Muscle layer of duodenum (tissue), 2 donors: Measurements from ENCODE around the gene DZIP1.

Source experiments
- H3K27ac ChIP-seq: one replicate; pipeline ENCODE4 v1.7.0; 2013; ENCODE audit warnings: mild to moderate bottlenecking, low read length
- H3K27me3 ChIP-seq: one replicate; pipeline ENCODE4 v1.7.0; 2013; ENCODE audit warnings: low read depth, mild to moderate bottlenecking, control low read depth, low read length
- H3K36me3 ChIP-seq, 2 donors: one replicate each; pipeline ENCODE4 v1.7.0; 2013; ENCODE audit warnings: low read length in 2 of 2, control low read depth in 1 of 2, mild to moderate bottlenecking in 1 of 2; ENCODE audit not compliant: insufficient read depth in 2 of 2, control insufficient read depth in 1 of 2
- H3K4me1 ChIP-seq, 2 donors: one replicate each; pipeline ENCODE4 v1.7.0; 2013; ENCODE audit warnings: low read length in 2 of 2, mild to moderate bottlenecking in 2 of 2, control low read depth in 1 of 2, moderate library complexity in 1 of 2; ENCODE audit not compliant: insufficient read depth in 2 of 2, control insufficient read depth in 1 of 2
- H3K4me3 ChIP-seq, 2 donors: one replicate each; pipeline ENCODE4 v1.7.0; 2013; ENCODE audit warnings: low read length in 2 of 2, low read depth in 1 of 2, mild to moderate bottlenecking in 1 of 2
- H3K9me3 ChIP-seq, 2 donors: one replicate each; pipeline ENCODE4 v1.7.0; 2013; ENCODE audit warnings: low read length in 2 of 2, control low read depth in 1 of 2, mild to moderate bottlenecking in 1 of 2; ENCODE audit not compliant: control insufficient read depth in 1 of 2
- donor health status: healthy.

The DZIP1 gene

DNA sequence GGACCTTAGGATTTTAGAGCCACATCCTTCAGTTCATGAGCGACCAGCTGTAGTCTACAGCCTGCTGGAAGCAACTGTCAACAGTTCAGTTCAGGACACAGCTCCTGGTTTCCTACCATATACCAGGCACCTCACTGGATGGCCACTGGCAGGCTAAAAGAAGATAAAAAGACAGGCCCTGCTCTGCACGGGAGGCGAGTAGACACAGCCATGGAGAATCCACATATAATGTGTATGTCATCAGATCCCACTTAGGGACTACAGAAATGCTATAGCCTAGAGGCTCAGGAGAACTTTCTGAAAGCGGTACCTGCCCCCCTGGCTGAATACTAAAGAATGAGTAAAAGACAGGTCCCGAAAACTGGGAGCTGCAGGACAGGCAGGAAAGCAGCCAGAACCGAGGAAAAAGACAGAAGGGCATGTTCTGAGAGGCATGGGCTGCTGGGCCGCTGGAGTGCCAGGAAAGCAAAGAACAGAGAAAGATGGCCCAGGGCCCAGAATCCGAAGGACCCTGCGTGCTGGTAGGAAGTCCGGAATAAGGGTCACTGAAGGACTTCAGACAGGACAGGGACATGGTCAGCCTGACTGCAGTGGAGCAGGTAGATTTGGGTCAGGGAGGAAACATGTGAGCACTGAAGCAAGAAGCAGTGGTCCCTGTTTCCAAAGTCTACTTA, 23.5 kb downstream of the DZIP1 start:
- Histone ChIP-seq H3K27me3 (no peaks in the 10 kb centered on the region), H3K36me3 (peaks cover 0 to 24% of the 10 kb centered on the region in 2 donors), H3K27ac (no peak overlapping the region), H3K4me3 (no peak overlapping the region), H3K4me1 (no peaks in the 10 kb centered on the region), H3K9me3 (no peaks in the 10 kb centered on the region)

DNA sequence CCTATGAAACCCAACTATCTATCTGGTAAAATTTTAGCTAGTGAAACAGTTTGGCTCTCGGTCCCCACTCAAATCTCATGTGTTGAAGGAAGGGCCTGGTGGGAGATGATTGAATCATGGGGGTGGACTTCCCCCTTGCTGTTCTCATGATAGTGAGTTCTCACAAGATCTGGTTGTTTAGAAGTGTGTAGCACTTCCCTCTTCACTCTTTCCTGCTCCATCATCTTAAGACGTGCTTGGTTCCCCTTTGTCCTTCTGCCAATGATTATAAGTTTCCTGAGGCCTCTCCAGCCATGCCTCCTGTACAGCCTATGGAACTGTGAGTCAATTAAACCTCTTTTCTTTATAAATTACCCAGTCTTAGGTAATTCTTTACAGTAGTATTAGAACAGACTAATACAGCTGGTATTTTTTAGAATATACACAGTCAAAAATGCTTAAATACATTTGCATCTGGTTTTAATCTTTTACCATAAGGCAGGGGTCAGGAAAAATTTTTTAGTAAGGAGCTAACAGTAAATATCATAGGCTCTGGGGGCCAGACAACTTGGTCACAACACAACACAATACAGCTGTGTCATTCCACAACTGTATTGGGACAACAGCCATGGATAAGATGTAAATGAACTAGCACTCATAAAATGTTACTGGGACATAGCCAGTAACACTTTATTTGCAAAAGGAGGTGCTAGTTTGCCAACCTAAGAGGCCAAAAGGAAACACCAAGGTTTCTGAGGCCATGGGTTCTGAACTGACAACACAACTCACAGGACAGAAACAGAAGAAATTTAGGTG, 24.3 kb downstream of the DZIP1 start:
- no peaks in the 10 kb centered on the region for H3K27me3 ChIP-seq
- no peaks in the 10 kb centered on the region for H3K4me1 ChIP-seq
- H3K4me3 ChIP-seq: no peak overlapping the region
- no peaks in the 10 kb centered on the region for H3K9me3 ChIP-seq
- H3K27ac ChIP-seq: no peak overlapping the region
- peaks cover 0 to 31% of the 10 kb centered on the region in 2 donors for H3K36me3 ChIP-seq

GRCh38 chr13:95615539-95615938, 29.0 kb downstream of the DZIP1 start:
- Histone ChIP-seq H3K4me1 (no peaks in the 10 kb centered on the region), H3K9me3 (no peaks in the 10 kb centered on the region), H3K4me3 (no peak overlapping the region), H3K27me3 (no peaks in the 10 kb centered on the region), H3K27ac (no peak overlapping the region), H3K36me3 (peaks cover 0 to 41% of the 10 kb centered on the region in 2 donors)

- Histone ChIP-seq H3K4me1 (no peaks in the 10 kb centered on the region), H3K36me3 (peaks cover 0 to 41% of the 10 kb centered on the region in 2 donors), H3K9me3 (no peaks in the 10 kb centered on the region), H3K27me3 (no peaks in the 10 kb centered on the region), H3K4me3 (no peak overlapping the region), H3K27ac (no peak overlapping the region)
Measured at GRCh38 chr13:95614641-95615245, 29.8 kb downstream of the DZIP1 start.

GRCh38 chr13:95608640-95609323, 35.7 kb downstream of the DZIP1 start:
- H3K4me1 ChIP-seq: no peaks in the 10 kb centered on the region
- no peaks in the 10 kb centered on the region for H3K27me3 ChIP-seq
- peaks cover 0 to 19% of the 10 kb centered on the region in 2 donors for H3K36me3 ChIP-seq
- H3K9me3 ChIP-seq: no peaks in the 10 kb centered on the region
- H3K4me3 ChIP-seq: no peak overlapping the region
- no peak overlapping the region for H3K27ac ChIP-seq

- Histone ChIP-seq H3K27ac (no peak overlapping the region), H3K36me3 (peaks cover 0 to 18% of the 10 kb centered on the region in 2 donors), H3K4me3 (no peak overlapping the region), H3K9me3 (no peaks in the 10 kb centered on the region), H3K27me3 (no peaks in the 10 kb centered on the region), H3K4me1 (no peaks in the 10 kb centered on the region)
Measured at GRCh38 chr13:95607366-95607765, 37.1 kb downstream of the DZIP1 start.

- Histone ChIP-seq H3K4me1 (no peaks in the 10 kb centered on the region), H3K27ac (no peak overlapping the region), H3K27me3 (no peaks in the 10 kb centered on the region), H3K9me3 (no peaks in the 10 kb centered on the region), H3K36me3 (peaks cover 0 to under 1% of the 10 kb centered on the region in 2 donors), H3K4me3 (no peak overlapping the region)
Measured at GRCh38 chr13:95605448-95606125, 38.9 kb downstream of the DZIP1 start.

DNA sequence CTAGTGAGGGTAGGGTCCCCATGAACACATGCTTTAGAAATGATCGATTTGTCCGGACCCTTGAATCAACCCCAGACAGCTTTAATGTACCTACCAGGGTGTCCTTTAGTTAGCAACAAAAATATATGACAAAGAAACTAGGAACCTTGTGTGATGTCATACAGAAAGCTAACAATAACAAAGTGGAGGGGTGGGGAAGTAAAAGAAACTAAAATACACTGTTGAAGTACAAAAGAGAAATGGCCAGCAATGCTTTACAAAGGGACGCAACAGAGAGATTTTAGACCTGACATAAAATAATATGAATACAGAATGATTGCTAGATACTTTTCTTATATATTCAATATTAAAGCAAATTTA, 40.0 kb downstream of the DZIP1 start:
- Histone ChIP-seq H3K9me3 (no peaks in the 10 kb centered on the region), H3K4me3 (no peak overlapping the region), H3K4me1 (no peaks in the 10 kb centered on the region), H3K27me3 (no peaks in the 10 kb centered on the region), H3K27ac (no peak overlapping the region), H3K36me3 (peaks cover 0 to 6% of the 10 kb centered on the region in 2 donors)

DNA sequence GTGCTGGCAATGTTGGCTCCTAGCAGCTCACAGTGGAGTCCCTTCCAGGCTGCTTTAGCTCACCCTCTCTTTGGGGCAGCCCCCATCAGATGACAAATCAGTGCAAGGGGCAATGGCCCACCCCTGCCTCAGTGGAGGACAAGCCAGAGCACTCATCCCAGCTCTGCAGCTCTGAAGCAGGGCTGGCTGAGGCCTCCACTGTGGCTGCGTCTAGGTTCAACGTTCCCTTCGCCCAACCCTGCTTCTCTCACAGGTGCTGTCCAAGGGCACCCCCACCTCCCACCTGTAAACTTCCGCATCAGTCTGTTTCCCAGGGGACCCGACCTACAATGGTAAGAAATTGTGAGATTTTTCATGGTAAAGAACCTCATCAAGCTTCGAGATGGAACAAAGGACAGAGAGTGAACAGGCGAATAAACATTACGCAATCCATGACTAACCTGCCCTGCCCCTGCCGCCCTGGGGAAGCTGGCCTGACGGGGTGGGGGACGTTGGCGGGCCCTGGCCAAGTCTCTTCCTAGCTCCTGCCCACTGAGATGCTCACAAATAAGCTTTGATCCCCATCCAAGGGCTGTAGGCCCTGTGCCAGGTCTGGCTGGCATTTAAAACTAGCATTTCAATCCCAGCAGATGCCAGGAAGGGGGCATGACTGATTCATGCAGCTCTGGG, 40.5 kb downstream of the DZIP1 start:
- no peaks in the 10 kb centered on the region for H3K27me3 ChIP-seq
- no peak overlapping the region for H3K27ac ChIP-seq
- no peak overlapping the region for H3K4me3 ChIP-seq
- H3K9me3 ChIP-seq: no peaks in the 10 kb centered on the region
- H3K4me1 ChIP-seq: no peaks in the 10 kb centered on the region
- peaks cover 0 to 6% of the 10 kb centered on the region in 2 donors for H3K36me3 ChIP-seq

GRCh38 chr13:95601906-95602305, 42.6 kb downstream of the DZIP1 start:
- Histone ChIP-seq H3K9me3 (no peaks in the 10 kb centered on the region), H3K27me3 (no peaks in the 10 kb centered on the region), H3K27ac (no peak overlapping the region), H3K4me1 (no peaks in the 10 kb centered on the region), H3K4me3 (no peak overlapping the region), H3K36me3 (peaks cover 0 to 9% of the 10 kb centered on the region in 2 donors)
